ENCODE results near the gene PAAF1. TPM values are rescaled to one million over a fixed set of nuclear protein-coding genes. Genes with fewer than 3 reads are reported as not detected.

Gene PAAF1
- total RNA-seq, 1 experiment from 2014 or later = 13.2 TPM

- peak; percentile 26 for DNase-seq (ENCODE audit: low read depth)
- in situ Hi-C loops (cut with HindIII; ENCODE audit: low pct_unique_long_range_greater_than_20kb, low sequenced_read_pairs) = no loop called here
These were observed 103.5 kb downstream of the PAAF1 start for GRCh38 chr11:73980001-73980961.

Other genes with a start within 250 kb of the PAAF1 start
- not detected in 2 replicates for gene PLEKHB1, start 230.4 kb upstream of the PAAF1 start, total RNA-seq (2014; rRNA removed; shearing (Covaris generic); ENCODE audit: low replicate concordance)
- gene RAB6A, start 115.9 kb upstream of the PAAF1 start, total RNA-seq (2014; rRNA removed; shearing (Covaris generic); ENCODE audit: low replicate concordance) = 82.9 and 88.0 TPM in 2 replicates
- gene MRPL48, start 89.1 kb upstream of the PAAF1 start, total RNA-seq (2014; rRNA removed; shearing (Covaris generic); ENCODE audit: low replicate concordance) = 27.5 and 44.3 TPM in 2 replicates
- gene COA4, start 153 bp upstream of the PAAF1 start, total RNA-seq (2014; rRNA removed; shearing (Covaris generic); ENCODE audit: low replicate concordance) = 60.5 and 92.4 TPM in 2 replicates
- 2.4 TPM in 1 of 2 replicates, not detected in the other for gene DNAJB13, start 74.0 kb downstream of the PAAF1 start, total RNA-seq (2014; rRNA removed; shearing (Covaris generic); ENCODE audit: low replicate concordance)
- 20.3 and 22.7 TPM in 2 replicates for gene UCP2, start 105.8 kb downstream of the PAAF1 start, total RNA-seq (2014; rRNA removed; shearing (Covaris generic); ENCODE audit: low replicate concordance)
- 0.12 TPM in 1 of 2 replicates, not detected in the other for gene UCP3, start 132.1 kb downstream of the PAAF1 start, total RNA-seq (2014; rRNA removed; shearing (Covaris generic); ENCODE audit: low replicate concordance)